ENCODE results near the gene PSMC5. TPM values are rescaled to one million over a fixed set of nuclear protein-coding genes. Genes with fewer than 3 reads are reported as not detected.

Gene PSMC5
- total RNA-seq, 4 donors from 2014 or later, result 79.5 to 110 (median 95.7) TPM

GRCh38 chr17:63798572-63799106, 28.6 kb upstream of the PSMC5 start:
- H3K4me1 ChIP-seq, result no peaks in the 10 kb centered on the region
- no peaks in the 10 kb centered on the region for H3K9me3 ChIP-seq
- no peak overlapping the region for H3K4me3 ChIP-seq
- WGBS, 2 donors (ENCODE audit: low coverage in 1 of 2), result 67 to 92% methylated on average over 1 to 3 of the region's 3 CpGs
- ATAC-seq, result no peak
- TF ChIP-seq CTCF (IDR thresholded peaks at IDR 0.05), result no peak
- TF ChIP-seq POLR2AphosphoS5 (IDR thresholded peaks at IDR 0.05), result no peak
- TF ChIP-seq POLR2A (IDR thresholded peaks at IDR 0.05), result no peak
- TF ChIP-seq EP300 (IDR thresholded peaks at IDR 0.05), result no peak
- H3K36me3 ChIP-seq, result peaks cover 6 to 100% of the 10 kb centered on the region in 2 donors
- no peak overlapping the region for H3K27ac ChIP-seq
- H3K27me3 ChIP-seq, result no peaks in the 10 kb centered on the region

GRCh38 chr17:63800783-63801182, 26.4 kb upstream of the PSMC5 start:
- no peak overlapping the region for H3K4me3 ChIP-seq
- no peak for TF ChIP-seq CTCF (IDR thresholded peaks at IDR 0.05)
- TF ChIP-seq EP300 (IDR thresholded peaks at IDR 0.05), result no peak
- no peak for TF ChIP-seq POLR2A (IDR thresholded peaks at IDR 0.05)
- TF ChIP-seq POLR2AphosphoS5 (IDR thresholded peaks at IDR 0.05), result no peak
- H3K36me3 ChIP-seq, result peaks cover 9 to 100% of the 10 kb centered on the region in 2 donors
- 91 to 100% methylated on average over 1 of the region's 1 CpG for WGBS, 2 donors (ENCODE audit: low coverage in 1 of 2)
- H3K27me3 ChIP-seq, result no peaks in the 10 kb centered on the region
- ATAC-seq, result no peak
- H3K27ac ChIP-seq, result no peak overlapping the region
- H3K4me1 ChIP-seq, result no peaks in the 10 kb centered on the region
- H3K9me3 ChIP-seq, result no peaks in the 10 kb centered on the region

GRCh38 chr17:63804328-63804727, 22.9 kb upstream of the PSMC5 start:
- Histone ChIP-seq H3K27me3 (no peaks in the 10 kb centered on the region), H3K27ac (no peak overlapping the region), H3K4me1 (no peaks in the 10 kb centered on the region), H3K36me3 (peaks cover 11 to 100% of the 10 kb centered on the region in 2 donors), H3K9me3 (no peaks in the 10 kb centered on the region), H3K4me3 (no peak overlapping the region)
- ATAC-seq, result no peak
- TF ChIP-seq POLR2A (IDR thresholded peaks at IDR 0.05) (no peak), CTCF (IDR thresholded peaks at IDR 0.05) (no peak), EP300 (IDR thresholded peaks at IDR 0.05) (no peak), POLR2AphosphoS5 (IDR thresholded peaks at IDR 0.05) (no peak)
- 100% methylated on average over 1 of the region's 1 CpG for WGBS, 2 donors (ENCODE audit: low coverage in 1 of 2)

GRCh38 chr17:63805591-63805990, 21.6 kb upstream of the PSMC5 start:
- Histone ChIP-seq H3K4me1 (no peaks in the 10 kb centered on the region), H3K27me3 (no peaks in the 10 kb centered on the region), H3K9me3 (no peaks in the 10 kb centered on the region), H3K4me3 (no peak overlapping the region), H3K36me3 (peaks cover 11 to 100% of the 10 kb centered on the region in 2 donors), H3K27ac (no peak overlapping the region)
- no peak for ATAC-seq
- WGBS, 2 donors (ENCODE audit: low coverage in 1 of 2), result 51 to 96% methylated on average over 2 of the region's 2 CpGs
- TF ChIP-seq POLR2AphosphoS5 (IDR thresholded peaks at IDR 0.05) (no peak), POLR2A (IDR thresholded peaks at IDR 0.05) (no peak), EP300 (IDR thresholded peaks at IDR 0.05) (no peak), CTCF (IDR thresholded peaks at IDR 0.05) (no peak)

- no peak overlapping the region for H3K4me3 ChIP-seq
- no peaks in the 10 kb centered on the region for H3K4me1 ChIP-seq
- no peaks in the 10 kb centered on the region for H3K27me3 ChIP-seq
- H3K36me3 ChIP-seq, result peaks cover 18 to 100% of the 10 kb centered on the region in 2 donors
- no peak overlapping the region for H3K27ac ChIP-seq
- 86% methylated on average over 9 of the region's 9 CpGs for whole genome bisulfite sequencing, 2 donors (ENCODE audit: low coverage in 1 of 2)
- TF ChIP-seq POLR2A (IDR thresholded peaks at IDR 0.05) (no peak), POLR2AphosphoS5 (IDR thresholded peaks at IDR 0.05) (no peak), CTCF (IDR thresholded peaks at IDR 0.05) (no peak), EP300 (IDR thresholded peaks at IDR 0.05) (no peak)
- ATAC-seq, result no peak
- H3K9me3 ChIP-seq, result no peaks in the 10 kb centered on the region
These were observed 17.3 kb upstream of the PSMC5 start for GRCh38 chr17:63809970-63810369.

All from gastroesophageal sphincter (tissue), 4 donors.